H9 (cell line): ENCODE data around the gene NRCAM. TPM values are rescaled to one million over a fixed set of nuclear protein-coding genes. Genes with fewer than 3 reads are reported as not detected.

Source experiments
- DNase-seq: peaks from one replicate; pipeline ENCODE4 v3.0.0-alpha.2; 2017
- H2AFZ ChIP-seq: one replicate; pipeline ENCODE4 v1.6.1; 2013; ENCODE audit warnings: mild to moderate bottlenecking, low read length, control low read depth, moderate library complexity
- H2AK5ac ChIP-seq: 2 replicates; pipeline ENCODE4 v1.6.1; 2013; ENCODE audit warnings: low read length, control low read depth, mixed read lengths; ENCODE audit not compliant: insufficient read length
- H2BK120ac ChIP-seq: one replicate; pipeline ENCODE4 v1.6.1; 2013; ENCODE audit warnings: low read depth, mild to moderate bottlenecking, low read length, control low read depth, inconsistent platforms; ENCODE audit not compliant: poor library complexity, severe bottlenecking
- H2BK12ac ChIP-seq: 2 replicates; pipeline ENCODE4 v1.6.1; 2013; ENCODE audit warnings: low read length, control low read depth, mixed read lengths, low read depth; ENCODE audit not compliant: insufficient read length
- H2BK15ac ChIP-seq: 2 replicates; pipeline ENCODE4 v1.6.1; 2013; ENCODE audit warnings: low read depth, low read length, control low read depth
- H2BK20ac ChIP-seq: one replicate; pipeline ENCODE4 v1.6.1; 2013; ENCODE audit warnings: low read depth, mild to moderate bottlenecking, low read length, control low read depth, inconsistent platforms; ENCODE audit not compliant: poor library complexity, severe bottlenecking
- H2BK5ac ChIP-seq: 2 replicates; pipeline ENCODE4 v1.6.1; 2013; ENCODE audit warnings: low read length, control low read depth, mixed read lengths; ENCODE audit not compliant: insufficient read length
- H3K14ac ChIP-seq: 2 replicates; pipeline ENCODE4 v1.6.1; 2013; ENCODE audit warnings: low read length, control low read depth; ENCODE audit not compliant: insufficient read depth
- H3K18ac ChIP-seq: 2 replicates; pipeline ENCODE4 v1.6.1; 2013; ENCODE audit warnings: low read depth, mild to moderate bottlenecking, mixed read lengths, low read length, control low read depth; ENCODE audit not compliant: insufficient read length
- H3K23ac ChIP-seq: 2 replicates; pipeline ENCODE4 v1.6.1; 2013; ENCODE audit warnings: low read length, control low read depth, mixed read lengths, low read depth; ENCODE audit not compliant: insufficient read length
- H3K23me2 ChIP-seq: 2 replicates; pipeline ENCODE4 v1.6.1; 2013; ENCODE audit warnings: low read depth, mild to moderate bottlenecking, mixed read lengths, low read length, control low read depth; ENCODE audit not compliant: insufficient read length, poor library complexity, severe bottlenecking
- H3K27ac ChIP-seq: 2 replicates; pipeline ENCODE4 v1.5.1; 2013; ENCODE audit warnings: low read length, control low read depth, mixed read lengths, low read depth; ENCODE audit not compliant: insufficient read length
- H3K27me3 ChIP-seq: 2 replicates; pipeline ENCODE4 v1.6.1; 2013; ENCODE audit warnings: low read length, control low read depth, inconsistent platforms; ENCODE audit not compliant: insufficient read depth
- H3K4ac ChIP-seq: 2 replicates; pipeline ENCODE4 v1.6.1; 2013; ENCODE audit warnings: low read depth, mild to moderate bottlenecking, control low read depth, inconsistent platforms, low read length, moderate library complexity
- H3K4me1 ChIP-seq: 2 replicates; pipeline ENCODE4 v1.6.1; 2013; ENCODE audit warnings: low read length, control low read depth, inconsistent platforms; ENCODE audit not compliant: insufficient read depth
- H3K4me2 ChIP-seq: 2 replicates; pipeline ENCODE4 v1.6.1; 2013; ENCODE audit warnings: low read length, control low read depth, mixed read lengths; ENCODE audit not compliant: insufficient read length, insufficient read depth
- H3K56ac ChIP-seq: 2 replicates; pipeline ENCODE4 v1.6.1; 2013; ENCODE audit warnings: low read depth, mild to moderate bottlenecking, mixed read lengths, low read length, control low read depth; ENCODE audit not compliant: insufficient read length
- H3K79me1 ChIP-seq: 2 replicates; pipeline ENCODE4 v1.6.1; 2013; ENCODE audit warnings: low read depth, mild to moderate bottlenecking, moderate library complexity, low read length, control low read depth, inconsistent platforms; ENCODE audit not compliant: insufficient read depth, poor library complexity, severe bottlenecking
- H3K79me2 ChIP-seq: 2 replicates; pipeline ENCODE4 v1.6.1; 2013; ENCODE audit warnings: low read length, control low read depth, inconsistent platforms; ENCODE audit not compliant: insufficient read depth
- H3K9ac ChIP-seq: 2 replicates; pipeline ENCODE4 v1.6.1; 2013; ENCODE audit warnings: low read length, control low read depth, mixed read lengths; ENCODE audit not compliant: insufficient read length; ENCODE audit errors: extremely low read depth
- H3K9me3 ChIP-seq: one replicate; pipeline ENCODE4 v1.6.1; 2013; ENCODE audit warnings: low read depth, low read length, inconsistent platforms; ENCODE audit not compliant: control insufficient read depth
- H3T11ph ChIP-seq: one replicate; pipeline ENCODE4 v1.6.1; 2013; ENCODE audit warnings: mild to moderate bottlenecking, low read length, control low read depth, inconsistent platforms
- H4K20me1 ChIP-seq: one replicate; pipeline ENCODE4 v1.6.1; 2013; ENCODE audit not compliant: control insufficient read depth, insufficient read length, insufficient read depth
- H4K5ac ChIP-seq: 2 replicates; pipeline ENCODE4 v1.6.1; 2013; ENCODE audit warnings: low read depth, mild to moderate bottlenecking, mixed read lengths, low read length, control low read depth; ENCODE audit not compliant: insufficient read length
- H4K8ac ChIP-seq: replicated peaks from 2 replicates; pipeline ENCODE4 v1.6.1; 2013; ENCODE audit warnings: low read length, control low read depth, mixed read lengths, low read depth; ENCODE audit not compliant: insufficient read length
- H4K91ac ChIP-seq: 2 replicates; pipeline ENCODE4 v1.6.1; 2013; ENCODE audit warnings: low read depth, mild to moderate bottlenecking, moderate library complexity, mixed read lengths, low read length, control low read depth; ENCODE audit not compliant: insufficient read length
- H3K27ac Mint-ChIP-seq, 3 experiments: 2 replicates in 2 of 3; 3 replicates in 1 of 3; pipeline ENCODE4 v1.8.0; 2020 to 2021; ENCODE audit warnings: mixed read lengths in 3 of 3, mild to moderate bottlenecking in 1 of 3, moderate library complexity in 1 of 3
- H3K27me3 Mint-ChIP-seq: 2 replicates; pipeline ENCODE4 v1.8.0; 2021; ENCODE audit warnings: low read depth, mild to moderate bottlenecking, moderate library complexity, mixed read lengths
- H3K36me3 Mint-ChIP-seq, 3 experiments: 2 replicates in 2 of 3; 3 replicates in 1 of 3; pipeline ENCODE4 v1.8.0; 2020 to 2021; ENCODE audit warnings: low read depth in 3 of 3, mixed read lengths in 3 of 3; ENCODE audit not compliant: insufficient read depth in 1 of 3
- H3K4me1 Mint-ChIP-seq, 2 experiments: 2 replicates each; pipeline ENCODE4 v1.8.0; 2020; ENCODE audit warnings: mixed read lengths in 2 of 2
- H3K4me3 Mint-ChIP-seq, 2 experiments: 2 replicates in 1 of 2; 3 replicates in 1 of 2; pipeline ENCODE4 v1.8.0; 2020 to 2021; ENCODE audit warnings: mild to moderate bottlenecking in 2 of 2, mixed read lengths in 2 of 2, moderate library complexity in 1 of 2
- H3K9me3 Mint-ChIP-seq, 2 experiments: 2 replicates in 1 of 2; 3 replicates in 1 of 2; pipeline ENCODE4 v1.8.0; 2020; ENCODE audit warnings: mild to moderate bottlenecking in 2 of 2, mixed read lengths in 2 of 2, moderate library complexity in 1 of 2
- CTCF ChIP-seq: fragments of 200-600 bp; sonication (generic); conservative IDR thresholded peaks from 3 replicates; pipeline ENCODE4 v1.8.0; 2021; ENCODE audit warnings: antibody characterized with exemption, mild to moderate bottlenecking
- WGBS: extraction: QIAGEN DNeasy Blood & Tissue Kit; methylation state at CpG from one replicate; pipeline ENCODE4 v1.1.7; 2013; ENCODE audit warnings: missing lambda C conversion rate, low lambda C conversion rate, mixed read lengths; ENCODE audit not compliant: insufficient read length; ENCODE audit errors: extremely low coverage; 5-methylcytosine and 5-hydroxymethylcytosine counted together
- total RNA-seq: library from RNA; stranded (reverse); gene quantifications from 2 replicates; pipeline ENCODE4 v1.2.1, GENCODE V29; 2021

The NRCAM gene
- total RNA-seq, 1 experiment from 2014 or later: 2.3 TPM

GRCh38 chr7:108193594-108194498 lies 262.4 kb downstream of the NRCAM start:
- DNase-seq: no peak
- no peak overlapping the region for H3K23ac ChIP-seq
- H3K27ac ChIP-seq: no peak overlapping the region
- H2BK20ac ChIP-seq: no peak overlapping the region
- no peak overlapping the region for H2BK12ac ChIP-seq
- H3K4me1 ChIP-seq: 0 out of 2 replicates have a peak, but pooled peaks cover 2% of the 10 kb centered on the region
- H2BK15ac ChIP-seq: no peak overlapping the region
- H4K91ac ChIP-seq: no peak overlapping the region
- H3K23me2 ChIP-seq: no peaks in the 10 kb centered on the region
- no peak overlapping the region for H3T11ph ChIP-seq
- peaks cover 1 to 2% of the 10 kb centered on the region in 2 experiments; a peak in 2 of 5 replicates for H3K9me3 Mint-ChIP-seq
- no peak overlapping the region for H3K4me2 ChIP-seq
- no peak overlapping the region for H3K4me3 Mint-ChIP-seq
- no CpG with 5 or more reads among the region's 9 CpGs for WGBS
- no peak overlapping the region for H3K18ac ChIP-seq
- TF ChIP-seq CTCF: no peak
- no peaks in the 10 kb centered on the region for H3K27me3 Mint-ChIP-seq
- H3K36me3 Mint-ChIP-seq: peaks cover 1 to 16% (median 2%) of the 10 kb centered on the region in 3 experiments; a peak in 4 of 7 replicates
- no peak overlapping the region for H3K9ac ChIP-seq
- no peak overlapping the region for H3K56ac ChIP-seq
- no peak overlapping the region for H4K8ac ChIP-seq
- H3K14ac ChIP-seq: no peak overlapping the region
- no peaks in the 10 kb centered on the region for H3K79me2 ChIP-seq
- H2AK5ac ChIP-seq: no peak overlapping the region
- H3K27ac Mint-ChIP-seq: no peak overlapping the region; a peak in 1 of 7 replicates
- H3K9me3 ChIP-seq: no peaks in the 10 kb centered on the region
- H3K27me3 ChIP-seq: no peaks in the 10 kb centered on the region
- H2AFZ ChIP-seq: no peak overlapping the region
- no peaks in the 10 kb centered on the region for H3K79me1 ChIP-seq
- no peak overlapping the region for H2BK5ac ChIP-seq
- H3K4ac ChIP-seq: no peak overlapping the region
- H2BK120ac ChIP-seq: no peak overlapping the region
- peaks cover 18 to 19% of the 10 kb centered on the region in 2 experiments for H3K4me1 Mint-ChIP-seq
- H4K20me1 ChIP-seq: no peaks in the 10 kb centered on the region
- no peak overlapping the region for H4K5ac ChIP-seq
